Keratinocyte (primary cell): ENCODE results near the gene FAM184B. TPM values are rescaled to one million over a fixed set of nuclear protein-coding genes. Genes with fewer than 3 reads are reported as not detected.

Experiments
- DNase-seq: peaks from one replicate; pipeline ENCODE4 v3.0.0-alpha.2; 2011; ENCODE audit warnings: low read depth, missing footprints, low spot score
- FAIRE-seq: peaks from 2 replicates; lab custom pipeline; 2011; peaks lifted over from hg19 to GRCh38; lab: Jason Lieb, UNC
- H2AFZ ChIP-seq: 2 replicates; pipeline ENCODE4 v1.6.0; 2012; ENCODE audit warnings: low read length, control low read depth, inconsistent platforms; ENCODE audit not compliant: control insufficient read depth
- H3K27ac ChIP-seq: 2 replicates; pipeline ENCODE4 v1.5.1; 2011; ENCODE audit warnings: low read length; ENCODE audit not compliant: control insufficient read depth, insufficient read depth
- H3K27me3 ChIP-seq: 3 replicates; pipeline ENCODE4 v1.6.0; 2011; ENCODE audit warnings: low read length; ENCODE audit not compliant: control insufficient read depth, insufficient read depth; ENCODE audit errors: extremely low read depth
- H3K36me3 ChIP-seq, 2 experiments: 2 replicates in 1 of 2; 3 replicates in 1 of 2; pipeline ENCODE4 v1.5.1; 2011; ENCODE audit warnings: low read length in 2 of 2, mild to moderate bottlenecking in 1 of 2; ENCODE audit not compliant: control insufficient read depth in 2 of 2, insufficient read depth in 2 of 2; ENCODE audit errors: extremely low read depth in 1 of 2
- H3K4me1 ChIP-seq: 3 replicates; pipeline ENCODE4 v1.5.1; 2011; ENCODE audit warnings: low read length; ENCODE audit not compliant: control insufficient read depth, insufficient read depth; ENCODE audit errors: extremely low read depth
- H3K4me2 ChIP-seq: 3 replicates; pipeline ENCODE4 v1.6.0; 2011; ENCODE audit warnings: low read depth, low read length; ENCODE audit not compliant: control insufficient read depth, insufficient read depth; ENCODE audit errors: extremely low read depth
- H3K4me3 ChIP-seq, 3 experiments: fragments of 200-600 bp in 1 of 3; sonication (generic) in 1 of 3; 2 replicates in 2 of 3; 3 replicates in 1 of 3; pipeline ENCODE4 v1.5.1; 2011 to 2016; ENCODE audit warnings: low read length in 3 of 3, mild to moderate bottlenecking in 3 of 3, control low read depth in 2 of 3, inconsistent platforms in 1 of 3, low read depth in 1 of 3, mixed read lengths in 1 of 3, mixed run types in 1 of 3, moderate library complexity in 1 of 3; ENCODE audit not compliant: control insufficient read depth in 2 of 3, insufficient read depth in 2 of 3; ENCODE audit errors: extremely low read depth in 1 of 3
- H3K79me2 ChIP-seq: 2 replicates; pipeline ENCODE4 v1.6.0; 2012; ENCODE audit warnings: low read length; ENCODE audit not compliant: control insufficient read depth, insufficient read depth
- H3K9ac ChIP-seq: 3 replicates; pipeline ENCODE4 v1.6.0; 2011; ENCODE audit warnings: low read length; ENCODE audit not compliant: control insufficient read depth, insufficient read depth; ENCODE audit errors: extremely low read depth
- H3K9me1 ChIP-seq: 3 replicates; pipeline ENCODE4 v1.6.0; 2011; ENCODE audit warnings: low read length; ENCODE audit not compliant: control insufficient read depth, insufficient read depth; ENCODE audit errors: extremely low read depth
- H3K9me3 ChIP-seq: 2 replicates; pipeline ENCODE4 v1.5.1; 2012; ENCODE audit warnings: low read depth, low read length; ENCODE audit not compliant: control insufficient read depth
- H4K20me1 ChIP-seq: 3 replicates; pipeline ENCODE4 v1.6.0; 2011; ENCODE audit warnings: low read length; ENCODE audit not compliant: control insufficient read depth, insufficient read depth; ENCODE audit errors: extremely low read depth
- CTCF ChIP-seq, 3 experiments: IDR thresholded peaks in 1 of 3; conservative IDR thresholded peaks in 1 of 3; optimal IDR thresholded peaks in 1 of 3; 2 replicates in 2 of 3; 3 replicates in 1 of 3; pipeline versions ENCODE3 to v1.5.1; 2011; ENCODE audit warnings: low read length in 3 of 3, mild to moderate bottlenecking in 3 of 3, moderate library complexity in 2 of 3, control low read depth in 1 of 3, inconsistent platforms in 1 of 3; ENCODE audit not compliant: insufficient read depth in 2 of 3; ENCODE audit errors: extremely low read depth in 1 of 3
- EZH2 ChIP-seq: IDR thresholded peaks from one replicate; pipeline ENCODE4 v1.6.1; 2012; ENCODE audit warnings: inconsistent platforms, mild to moderate bottlenecking, low read length, moderate library complexity
- dilution Hi-C: fragments of 300-500 bp; cut with MboI; formaldehyde crosslinking; loops from one replicate; pipeline ENCODE4 v1.7.0; 2020; ENCODE audit warnings: low sequenced_read_pairs; ENCODE audit not compliant: extremely low pct_ligation_motif_present
- polyA plus RNA-seq, 5 experiments: library from polyadenylated mRNA; depleted of rRNA in 3 of 5; stranded (reverse) in 3 of 5; stranded (forward) in 1 of 5; unstranded in 1 of 5; fragments of >200 nt; gene quantifications; 1 replicate in 1 of 5; 2 replicates in 3 of 5; 3 replicates in 1 of 5; pipeline versions ENCODE4 v1.2.1 to v1.2.3, GENCODE V29; 2011 to 2012; ENCODE audit warnings: missing spikeins in 2 of 5, low read depth in 1 of 5, low replicate concordance in 1 of 5

Gene FAM184B
- polyA plus RNA-seq, 1 donor (not counting 4 experiments of a cell fraction or from before 2014, with no cell fraction given), result 0.01 TPM

GRCh38 chr4:17583941-17584340 lies 197.5 kb downstream of the FAM184B start:
- no peak overlapping the region for H3K9ac ChIP-seq
- H3K36me3 ChIP-seq, result peaks cover 26 to 28% of the 10 kb centered on the region in 2 experiments
- no peak overlapping the region for H3K4me2 ChIP-seq
- no peak overlapping the region for H3K4me3 ChIP-seq
- no peaks in the 10 kb centered on the region for H4K20me1 ChIP-seq
- no peaks in the 10 kb centered on the region for H3K9me3 ChIP-seq
- peaks cover 6% of the 10 kb centered on the region for H3K79me2 ChIP-seq
- no peak for FAIRE-seq
- no peak overlapping the region for H2AFZ ChIP-seq
- H3K9me1 ChIP-seq, result no peaks in the 10 kb centered on the region
- no peak for DNase-seq
- H3K27me3 ChIP-seq, result no peaks in the 10 kb centered on the region
- no peaks in the 10 kb centered on the region for H3K4me1 ChIP-seq
- TF ChIP-seq EZH2, result no peak
- no peak for TF ChIP-seq CTCF (optimal IDR thresholded peaks at IDR 0.05 in 1 of 3, IDR thresholded peaks at IDR 0.05 in 1 of 3, conservative IDR thresholded peaks at IDR 0.05 in 1 of 3; ENCODE audit: extremely low read depth in 1 of 3, insufficient read depth in 2 of 3, low read length in 3 of 3)
- H3K27ac ChIP-seq, result no peak overlapping the region
- dilution Hi-C loops, result no loop called here

GRCh38 chr4:17583276-17583675 lies 198.1 kb downstream of the FAM184B start:
- no peak overlapping the region for H3K4me3 ChIP-seq
- DNase-seq (no peak), FAIRE-seq (no peak)
- H3K79me2 ChIP-seq, result peaks cover 11% of the 10 kb centered on the region
- H3K4me2 ChIP-seq, result no peak overlapping the region
- no peaks in the 10 kb centered on the region for H3K9me3 ChIP-seq
- no peak overlapping the region for H2AFZ ChIP-seq
- H3K36me3 ChIP-seq, result peaks cover 26% of the 10 kb centered on the region in 2 experiments
- no peaks in the 10 kb centered on the region for H3K27me3 ChIP-seq
- TF ChIP-seq CTCF (optimal IDR thresholded peaks at IDR 0.05 in 1 of 3, IDR thresholded peaks at IDR 0.05 in 1 of 3, conservative IDR thresholded peaks at IDR 0.05 in 1 of 3; ENCODE audit: extremely low read depth in 1 of 3, insufficient read depth in 2 of 3, low read length in 3 of 3) (no peak), EZH2 (no peak)
- H3K9ac ChIP-seq, result no peak overlapping the region
- dilution Hi-C loops, result no loop called here
- peaks cover 4% of the 10 kb centered on the region for H3K4me1 ChIP-seq
- no peaks in the 10 kb centered on the region for H4K20me1 ChIP-seq
- no peaks in the 10 kb centered on the region for H3K9me1 ChIP-seq
- H3K27ac ChIP-seq, result no peak overlapping the region
